ENCODE measurements around the gene EXOC3L1. TPM values are rescaled to one million over a fixed set of nuclear protein-coding genes. Genes with fewer than 3 reads are reported as not detected.

Gene EXOC3L1
- total RNA-seq, 1 donor from 2014 or later: 0.35 TPM

GRCh38 chr16:67163999-67164558 is 25.9 kb downstream of the EXOC3L1 start:
- DNase-seq (ENCODE audit: low read depth): no peak

GRCh38 chr16:67163164-67163998 is 26.6 kb downstream of the EXOC3L1 start:
- DNase-seq (ENCODE audit: low read depth): no peak

DNA sequence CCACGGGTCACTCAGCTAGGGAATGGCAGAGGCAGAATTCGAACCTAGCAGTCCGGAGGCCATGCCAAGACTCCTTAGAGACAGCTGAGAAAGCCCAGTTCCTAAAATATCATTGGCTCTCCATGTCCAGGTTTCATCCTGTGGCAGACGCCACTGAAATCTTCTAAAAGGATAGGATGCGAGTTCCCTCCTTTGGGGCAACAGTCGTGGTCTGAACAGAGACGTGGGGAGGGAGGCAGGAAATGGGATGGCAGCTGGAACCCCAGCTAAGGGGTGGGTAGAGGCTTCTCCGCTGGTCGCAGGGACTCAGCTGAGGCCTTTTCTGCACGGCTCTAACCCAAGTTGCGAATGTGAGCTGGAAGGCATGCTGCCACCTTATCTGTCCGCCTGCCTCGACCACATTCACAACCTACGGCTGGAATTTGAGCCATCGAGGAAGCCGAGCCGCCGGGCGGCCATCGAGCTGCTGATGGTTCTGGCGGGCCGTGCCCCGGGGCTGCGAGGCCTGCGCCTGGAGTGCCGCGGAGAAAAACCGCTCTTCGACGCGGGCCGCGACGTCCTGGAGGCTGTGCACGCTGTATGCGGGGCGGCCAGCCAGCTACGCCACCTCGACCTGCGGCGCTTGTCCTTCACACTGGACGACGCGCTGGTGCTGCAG is 27.3 kb downstream of the EXOC3L1 start:
- DNase-seq (ENCODE audit: low read depth): no peak

DNA sequence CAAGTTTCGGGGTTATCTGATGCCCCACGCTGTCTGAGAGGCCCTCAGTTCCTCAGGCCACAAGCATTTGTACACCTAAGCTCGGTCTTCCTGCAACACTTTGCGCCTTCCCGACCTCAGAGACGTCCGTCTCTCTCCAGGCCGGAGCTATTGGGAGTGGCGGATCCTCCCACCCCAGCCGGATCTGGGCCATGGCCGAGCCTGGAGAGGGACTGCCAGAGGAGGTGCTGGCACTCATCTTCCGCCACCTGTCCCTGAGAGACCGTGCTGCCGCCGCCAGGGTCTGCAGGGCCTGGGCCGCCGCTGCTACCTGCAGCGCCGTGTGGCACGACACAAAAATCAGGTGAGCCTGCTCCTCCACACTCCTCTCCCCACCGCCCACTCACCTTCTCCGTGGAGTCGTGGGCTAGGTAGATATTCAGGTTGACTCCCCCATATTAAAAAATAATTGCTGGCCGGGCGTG is 28.3 kb downstream of the EXOC3L1 start:
- no peak for DNase-seq (ENCODE audit: low read depth)

GRCh38 chr16:67158637-67159600 is 31.0 kb downstream of the EXOC3L1 start:
- no peak for DNase-seq (ENCODE audit: low read depth)

GRCh38 chr16:67157892-67158635 is 31.9 kb downstream of the EXOC3L1 start:
- DNase-seq (ENCODE audit: low read depth): no peak

DNA sequence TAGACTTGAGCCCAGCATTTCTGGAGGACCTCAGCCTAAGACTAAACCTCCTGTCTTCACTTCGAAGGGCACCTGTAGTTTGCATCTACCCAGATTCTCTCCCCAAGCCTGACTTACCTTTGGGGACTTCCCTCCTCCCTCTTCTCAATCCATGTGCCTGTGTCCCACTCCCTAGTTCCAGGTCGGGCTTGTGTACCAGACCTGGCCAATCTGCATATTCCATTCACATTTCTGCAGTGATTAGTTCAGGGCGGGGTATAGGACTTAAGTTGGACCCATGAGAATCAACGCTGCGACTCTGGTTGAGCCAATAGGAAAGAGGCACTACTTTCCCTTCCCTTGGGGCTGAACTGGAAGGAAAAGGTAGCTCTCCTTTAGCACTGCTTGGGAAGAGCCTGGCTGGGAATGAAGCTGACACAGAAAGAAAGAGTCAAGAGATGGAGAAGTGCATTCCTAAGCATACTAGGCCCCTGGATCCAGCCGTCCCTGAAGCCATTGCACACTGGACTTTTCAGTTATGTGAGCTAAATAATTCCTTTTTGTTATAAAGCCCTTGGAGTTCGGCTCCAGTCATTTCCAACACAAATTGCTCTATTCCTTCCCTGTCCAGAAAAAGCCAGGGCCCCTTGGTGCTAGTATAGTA is 32.7 kb downstream of the EXOC3L1 start:
- no peak for DNase-seq (ENCODE audit: low read depth)

GRCh38 chr16:67156143-67156844 is 33.6 kb downstream of the EXOC3L1 start:
- no peak for DNase-seq (ENCODE audit: low read depth)

DNA sequence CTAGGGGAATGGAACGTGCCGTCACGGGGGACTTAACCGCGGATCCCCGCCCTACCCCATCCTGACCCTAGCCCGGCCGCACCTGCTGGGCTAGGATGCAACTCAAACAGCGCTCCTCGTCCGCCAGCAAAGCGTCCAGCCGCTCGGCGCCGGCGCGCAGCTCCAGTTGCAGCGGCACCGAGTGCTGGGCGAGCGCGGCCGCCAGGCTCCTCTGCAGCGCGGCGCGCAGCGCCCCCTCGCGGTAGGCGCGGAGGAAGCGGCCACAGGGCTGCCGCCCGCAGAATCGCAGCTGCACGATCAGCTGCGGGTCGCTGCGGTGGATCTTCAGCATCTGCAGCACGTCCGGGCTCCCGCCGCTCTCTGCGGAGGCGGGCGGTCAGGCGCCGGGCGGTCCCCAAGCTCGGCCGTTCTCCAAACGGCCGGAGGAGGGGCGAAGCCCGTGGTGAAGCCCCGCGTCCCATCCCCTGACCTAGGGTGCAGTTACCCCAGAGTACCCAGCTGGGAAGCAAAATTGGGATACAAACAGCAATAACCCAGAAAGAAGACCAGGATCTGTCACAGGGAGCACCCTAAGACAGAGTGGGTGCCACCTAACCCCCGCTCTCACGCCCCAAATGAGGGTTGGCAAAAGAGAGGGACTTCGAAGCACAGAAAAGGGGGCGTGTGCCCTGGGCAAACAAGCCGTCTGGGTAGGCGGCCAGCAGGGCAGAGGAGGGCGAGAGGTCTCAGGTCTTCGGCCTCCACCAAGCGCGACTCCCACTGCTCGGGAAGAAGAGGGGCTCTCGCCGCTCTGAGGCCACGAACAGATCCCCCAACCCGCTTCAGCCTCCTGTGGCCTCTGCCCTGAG is 34.4 kb downstream of the EXOC3L1 start:
- peak; percentile 28 for DNase-seq (ENCODE audit: low read depth)

- DNase-seq (ENCODE audit: low read depth): no peak
Observed at GRCh38 chr16:67154578-67155294, 35.2 kb downstream of the EXOC3L1 start.

DNA sequence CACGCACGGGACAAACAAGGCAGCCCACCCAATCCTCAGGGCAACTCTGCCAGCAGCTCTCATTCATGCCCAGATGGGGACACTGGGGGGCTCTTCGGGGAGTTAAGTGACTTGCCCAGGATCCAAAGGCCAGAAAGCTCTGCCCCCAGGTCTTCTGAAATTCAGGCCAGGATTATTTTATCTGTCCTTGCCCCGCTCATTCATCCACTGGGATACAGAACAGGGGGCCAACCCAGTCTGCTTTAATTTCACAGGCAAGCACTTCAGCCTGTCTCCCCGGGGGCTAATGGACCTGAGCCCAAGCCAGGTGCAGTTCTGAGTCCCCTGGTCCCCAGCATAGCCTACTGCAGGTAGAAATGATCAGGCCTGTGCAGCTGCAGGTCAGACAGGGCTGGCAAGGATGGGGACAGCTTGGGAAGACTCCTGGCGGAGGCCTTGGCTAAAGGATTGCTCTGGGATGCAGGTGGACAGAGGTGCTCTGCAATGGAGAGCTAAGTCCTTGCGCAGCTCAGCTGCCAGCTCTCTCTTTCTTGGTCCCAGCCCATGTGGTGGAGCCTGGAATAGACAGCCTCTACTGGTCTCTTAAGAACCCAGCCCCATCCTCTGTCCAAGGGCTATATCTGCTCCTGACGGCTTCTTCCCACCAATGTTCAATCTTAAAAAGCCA is 38.4 kb downstream of the EXOC3L1 start:
- no peak for DNase-seq (ENCODE audit: low read depth)

DNA sequence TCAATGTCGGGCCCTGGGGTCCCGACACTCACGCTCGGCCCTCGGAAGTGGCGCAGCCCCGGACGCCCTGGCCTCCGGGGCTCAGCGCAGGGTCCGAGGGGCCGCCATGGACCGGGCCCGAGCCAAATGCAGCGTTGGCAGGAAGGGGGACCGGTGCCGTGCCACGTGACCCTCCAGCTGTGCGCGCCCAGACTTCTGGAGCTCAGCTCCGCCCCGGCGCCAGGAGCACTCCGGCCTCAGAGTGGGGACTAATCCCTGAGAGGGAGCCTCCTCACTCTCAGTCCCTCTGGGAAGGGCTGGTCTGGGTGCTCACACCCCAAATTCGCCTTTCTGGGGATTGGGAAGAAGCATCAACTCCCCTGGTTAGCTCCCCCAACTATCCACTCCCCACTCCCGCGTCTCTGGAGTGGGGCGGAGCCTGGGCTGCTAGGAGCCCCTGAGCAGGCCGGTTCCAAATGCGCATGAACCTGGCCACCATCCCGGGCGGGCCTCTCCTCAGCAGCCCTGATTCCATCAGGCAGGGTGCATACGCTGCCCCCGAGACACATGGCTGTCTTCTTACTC is 39.0 kb downstream of the EXOC3L1 start, which contains the start of gene B3GNT9:
Gene B3GNT9 (minus strand): TSS at position 166 of the 564 bp plus-strand sequence. CDS start 513 bp downstream, outside the sequence.
- DNase-seq (ENCODE audit: low read depth): no peak

DNA sequence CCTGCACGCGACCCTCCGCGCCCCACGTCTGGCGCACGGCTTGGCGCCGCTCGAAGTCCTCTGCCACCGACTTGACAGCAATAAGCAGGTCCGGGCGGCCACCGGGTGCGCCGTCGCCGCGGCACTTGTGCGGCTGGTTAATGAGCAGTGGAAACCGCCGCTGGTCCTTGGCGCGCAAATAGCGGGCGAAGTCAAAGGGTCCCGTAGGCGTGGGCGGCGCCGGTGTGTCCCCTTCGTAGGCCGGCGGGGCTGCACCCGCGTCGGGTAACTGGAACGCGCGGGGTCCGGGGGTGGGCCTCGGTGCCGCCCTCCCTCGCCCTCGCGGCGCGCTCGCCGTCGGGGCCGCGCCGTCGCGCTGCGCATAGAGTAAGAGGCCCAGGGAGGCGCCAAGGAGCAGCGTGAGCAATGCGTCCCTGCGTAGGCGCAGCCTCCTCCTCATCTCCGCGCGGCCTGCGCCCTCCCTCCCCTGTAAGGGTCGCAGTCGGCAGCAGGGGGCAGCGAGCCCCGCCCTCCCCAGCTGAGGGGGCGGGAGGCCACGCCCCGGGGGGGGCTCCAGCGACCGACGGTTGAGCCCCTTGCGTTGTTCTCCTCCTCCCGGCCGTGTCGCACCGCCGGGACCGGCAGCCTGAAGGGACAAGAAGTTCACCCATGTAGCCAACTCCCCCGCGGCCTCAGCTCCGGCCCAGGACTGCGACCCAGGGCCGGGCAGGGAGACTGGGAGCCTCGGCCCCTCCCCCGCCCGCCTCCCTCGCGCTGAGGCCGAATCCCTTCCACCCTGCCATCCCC is 39.7 kb downstream of the EXOC3L1 start:
- DNase-seq (ENCODE audit: low read depth): no peak

DNA sequence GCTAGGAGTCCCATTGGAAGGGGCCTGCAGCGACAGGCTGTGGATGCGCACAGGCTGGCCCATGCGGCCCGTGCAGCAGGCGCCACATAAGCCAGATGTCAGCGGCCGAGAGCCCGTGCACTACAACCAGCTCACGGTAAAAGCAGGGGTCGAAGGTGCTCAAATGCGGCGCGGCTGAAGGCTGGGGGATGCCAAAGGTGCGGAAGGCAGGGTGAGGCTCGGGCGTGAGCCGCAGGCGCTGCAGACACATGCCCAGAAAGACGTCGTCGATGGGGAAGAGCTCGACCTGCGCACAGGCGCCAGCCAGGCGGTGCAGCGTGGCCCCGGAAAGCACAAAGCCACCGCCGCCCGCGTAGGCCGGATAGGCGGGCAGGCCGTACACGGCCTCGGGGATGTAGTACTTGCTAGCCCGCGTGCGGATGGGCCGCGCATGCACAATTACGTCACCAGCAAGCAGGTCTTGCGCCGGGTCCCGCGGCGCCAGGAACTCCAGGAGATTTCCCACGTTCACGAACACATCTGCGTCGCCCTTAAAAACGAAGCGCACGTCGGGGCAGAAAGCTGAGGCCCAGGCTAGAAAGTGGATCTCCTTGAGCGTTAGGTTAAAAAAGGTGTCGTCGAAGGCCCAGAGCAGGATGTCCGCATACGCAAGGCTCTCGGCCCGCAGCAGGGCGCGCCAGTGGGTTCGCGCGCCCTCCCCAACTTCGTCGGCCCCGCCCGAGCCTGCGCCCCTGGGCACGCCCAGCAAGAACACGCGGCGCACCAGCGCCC is 40.5 kb downstream of the EXOC3L1 start:
- no peak for DNase-seq (ENCODE audit: low read depth)

GRCh38 chr16:67148656-67149275 is 41.2 kb downstream of the EXOC3L1 start:
- DNase-seq (ENCODE audit: low read depth): no peak
